ENCODE data around the gene SLC4A2. TPM values are rescaled to one million over a fixed set of nuclear protein-coding genes. Genes with fewer than 3 reads are reported as not detected.

SLC4A2 gene
- total and polyA plus RNA-seq, 12 donors: 31.5 to 258 (median 151) TPM

DNA sequence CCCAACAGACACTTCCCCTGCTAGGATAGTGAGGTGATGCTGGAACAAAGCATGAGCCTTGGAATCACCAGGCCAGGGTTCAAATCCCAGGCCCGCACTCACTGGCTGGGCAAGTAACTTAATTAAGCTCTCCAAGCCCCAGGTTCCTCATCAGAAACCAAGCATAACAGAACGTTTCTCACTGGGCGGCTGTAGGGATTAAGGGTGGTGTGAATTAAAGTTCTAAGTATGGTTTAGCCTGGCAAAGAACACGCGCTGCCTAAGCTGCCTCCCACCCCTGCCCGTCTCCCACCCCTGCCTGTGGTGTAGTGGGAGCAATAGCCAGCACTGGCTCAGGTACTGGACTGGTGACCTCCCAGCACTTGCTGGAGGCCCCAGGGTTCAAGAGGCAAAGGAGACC, 5.6 kb downstream of the SLC4A2 start:
- Histone ChIP-seq H3K27me3 (no peaks in the 10 kb centered on the region), H3K36me3 (replicated peaks in 1 of 2) (peaks cover 0 to 61% of the 10 kb centered on the region in 2 donors), H3K27ac (no peak overlapping the region), H3K9me3 (replicated peaks in 1 of 3) (no peaks in the 10 kb centered on the region), H3K4me1 (replicated peaks in 1 of 2) (peaks cover 29 to 34% of the 10 kb centered on the region in 2 donors), H3K4me3 (no peak overlapping the region)
- no peak for TF ChIP-seq POLR2A (IDR thresholded peaks at IDR 0.05)
- TF ChIP-seq, protein P1, sequence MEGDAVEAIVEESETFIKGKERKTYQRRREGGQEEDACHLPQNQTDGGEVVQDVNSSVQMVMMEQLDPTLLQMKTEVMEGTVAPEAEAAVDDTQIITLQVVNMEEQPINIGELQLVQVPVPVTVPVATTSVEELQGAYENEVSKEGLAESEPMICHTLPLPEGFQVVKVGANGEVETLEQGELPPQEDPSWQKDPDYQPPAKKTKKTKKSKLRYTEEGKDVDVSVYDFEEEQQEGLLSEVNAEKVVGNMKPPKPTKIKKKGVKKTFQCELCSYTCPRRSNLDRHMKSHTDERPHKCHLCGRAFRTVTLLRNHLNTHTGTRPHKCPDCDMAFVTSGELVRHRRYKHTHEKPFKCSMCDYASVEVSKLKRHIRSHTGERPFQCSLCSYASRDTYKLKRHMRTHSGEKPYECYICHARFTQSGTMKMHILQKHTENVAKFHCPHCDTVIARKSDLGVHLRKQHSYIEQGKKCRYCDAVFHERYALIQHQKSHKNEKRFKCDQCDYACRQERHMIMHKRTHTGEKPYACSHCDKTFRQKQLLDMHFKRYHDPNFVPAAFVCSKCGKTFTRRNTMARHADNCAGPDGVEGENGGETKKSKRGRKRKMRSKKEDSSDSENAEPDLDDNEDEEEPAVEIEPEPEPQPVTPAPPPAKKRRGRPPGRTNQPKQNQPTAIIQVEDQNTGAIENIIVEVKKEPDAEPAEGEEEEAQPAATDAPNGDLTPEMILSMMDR (IDR thresholded peaks at IDR 0.05): no peak
- WGBS, 4 donors: 90 to 97% (median 95%) methylated on average over 5 to 6 of the region's 6 CpGs
- intact Hi-C loops (cut with DNase I): no loop called here
- DNase-seq: no peak

DNA sequence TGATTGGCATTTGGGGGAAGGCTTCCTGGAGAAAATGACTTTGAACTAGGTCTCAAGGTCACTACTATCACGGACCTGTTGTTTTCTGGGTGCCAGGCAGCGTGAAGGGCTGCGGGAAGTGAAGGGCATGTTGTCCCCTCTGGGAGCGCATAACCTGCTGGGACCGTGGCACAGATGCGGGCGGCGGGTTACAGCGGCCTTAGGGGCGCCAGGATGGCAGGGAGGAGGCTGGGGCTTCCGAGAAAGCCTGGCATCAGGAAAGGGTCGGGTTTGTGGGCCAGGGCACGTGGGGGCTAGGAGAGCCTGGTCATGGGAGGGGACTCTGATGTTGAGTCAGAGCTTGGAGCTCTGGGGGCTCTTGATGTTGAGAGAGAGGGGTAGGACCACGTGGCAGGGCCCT, 6.1 kb downstream of the SLC4A2 start:
- 83 to 93% (median 88%) methylated on average over 13 to 14 of the region's 14 CpGs for WGBS, 4 donors
- no peak for DNase-seq
- no peaks in the 10 kb centered on the region for H3K9me3 ChIP-seq (replicated peaks in 1 of 3)
- no peak overlapping the region for H3K4me3 ChIP-seq
- peaks cover 0 to 66% of the 10 kb centered on the region in 2 donors for H3K36me3 ChIP-seq (replicated peaks in 1 of 2)
- no peaks in the 10 kb centered on the region for H3K27me3 ChIP-seq
- no peak overlapping the region for H3K27ac ChIP-seq
- H3K4me1 ChIP-seq (replicated peaks in 1 of 2): peaks cover 24 to 30% of the 10 kb centered on the region in 2 donors
- TF ChIP-seq, protein P1 (IDR thresholded peaks at IDR 0.05): no peak
- no peak for TF ChIP-seq POLR2A (IDR thresholded peaks at IDR 0.05)
- intact Hi-C loops (cut with DNase I): no loop called here

DNA sequence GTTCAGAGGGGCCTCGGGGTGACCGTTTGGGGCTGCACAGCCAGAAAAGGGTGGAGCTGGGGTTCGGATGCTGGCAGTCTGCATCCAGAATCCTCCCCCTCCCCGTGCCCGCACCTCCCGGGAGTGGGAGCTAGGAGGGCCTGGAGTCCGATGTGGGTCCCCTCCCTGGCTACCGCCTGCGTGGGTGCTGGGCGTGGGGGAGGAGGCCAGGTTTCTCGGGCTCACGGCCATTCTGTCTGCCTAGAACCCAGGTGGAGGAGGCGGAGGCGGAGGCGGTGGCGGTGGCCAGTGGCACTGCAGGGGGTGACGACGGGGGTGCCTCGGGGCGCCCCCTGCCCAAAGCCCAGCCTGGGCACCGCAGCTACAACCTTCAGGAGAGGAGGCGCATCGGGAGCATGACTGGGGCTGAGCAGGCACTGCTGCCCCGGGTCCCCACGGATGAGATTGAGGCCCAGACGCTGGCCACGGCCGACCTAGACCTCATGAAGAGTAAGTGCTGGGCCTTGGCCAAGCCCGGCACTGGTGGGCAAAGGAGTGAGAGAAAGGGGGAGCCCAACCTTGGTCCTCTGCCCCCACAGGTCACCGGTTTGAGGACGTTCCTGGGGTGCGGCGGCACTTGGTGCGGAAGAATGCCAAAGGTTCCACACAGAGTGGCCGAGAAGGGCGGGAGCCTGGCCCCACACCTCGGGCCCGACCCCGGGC, 7.0 kb downstream of the SLC4A2 start:
- Histone ChIP-seq H3K27ac (no peak overlapping the region), H3K4me1 (replicated peaks in 1 of 2) (peaks cover 15 to 21% of the 10 kb centered on the region in 2 donors), H3K27me3 (no peaks in the 10 kb centered on the region), H3K4me3 (no peak overlapping the region), H3K9me3 (replicated peaks in 1 of 3) (no peaks in the 10 kb centered on the region), H3K36me3 (replicated peaks in 1 of 2) (peaks cover 0 to 75% of the 10 kb centered on the region in 2 donors)
- 79 to 93% (median 91%) methylated on average over 14 to 39 of the region's 39 CpGs for WGBS, 4 donors
- no peak for TF ChIP-seq POLR2A (IDR thresholded peaks at IDR 0.05)
- TF ChIP-seq, protein P1 (IDR thresholded peaks at IDR 0.05): no peak
- intact Hi-C loops (cut with DNase I): no loop called here
- DNase-seq: no peak

DNA sequence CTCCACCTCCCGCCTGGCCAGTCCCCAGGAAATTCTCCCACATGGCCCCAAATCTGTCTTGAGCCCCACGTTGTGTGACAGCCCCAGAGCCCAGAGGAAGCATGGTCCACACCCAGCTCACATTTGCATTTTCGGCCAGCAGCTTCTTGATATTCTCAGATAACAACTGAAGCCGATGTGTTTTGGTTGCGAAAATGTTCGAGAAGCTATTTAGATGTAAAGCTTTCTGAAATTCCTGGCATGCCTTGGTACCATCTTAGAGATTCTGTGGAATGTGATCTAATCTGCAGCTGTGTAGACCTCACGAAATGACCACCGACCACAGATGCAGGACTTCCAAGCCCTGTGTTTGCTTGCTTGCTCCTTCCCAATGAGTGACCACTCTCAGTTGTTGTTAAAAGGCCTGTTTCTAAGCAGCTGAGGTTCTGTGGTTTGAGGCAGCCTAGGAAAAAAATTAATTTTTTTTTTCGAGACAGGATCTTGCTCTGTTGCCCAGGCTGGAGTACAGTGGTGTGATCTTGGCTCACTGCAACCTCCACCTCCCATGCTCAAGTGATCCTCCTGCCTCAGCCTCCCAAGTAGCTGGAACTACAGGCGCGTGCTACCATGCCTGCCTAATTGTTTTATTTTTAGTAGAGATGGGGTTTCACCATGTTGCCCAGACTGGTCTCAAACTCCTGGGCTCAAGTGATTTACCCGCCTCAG, 8.8 kb downstream of the SLC4A2 start:
- H3K9me3 ChIP-seq (replicated peaks in 1 of 3): no peaks in the 10 kb centered on the region
- WGBS, 4 donors: 86 to 91% (median 89%) methylated on average over 10 to 12 of the region's 12 CpGs
- H3K27ac ChIP-seq: no peak overlapping the region
- H3K27me3 ChIP-seq: no peaks in the 10 kb centered on the region
- TF ChIP-seq POLR2A (IDR thresholded peaks at IDR 0.05): no peak
- TF ChIP-seq, protein P1 (IDR thresholded peaks at IDR 0.05): no peak
- peaks cover 0 to 93% of the 10 kb centered on the region in 2 donors for H3K36me3 ChIP-seq (replicated peaks in 1 of 2)
- intact Hi-C loops (cut with DNase I): no loop called here
- peaks cover 0 to 4% of the 10 kb centered on the region in 2 donors for H3K4me1 ChIP-seq (replicated peaks in 1 of 2)
- DNase-seq: no peak
- H3K4me3 ChIP-seq: no peak overlapping the region
